Sigmoid colon (tissue), 4 donors: Measurements from ENCODE around the gene DDX3Y.

Source experiments
- CTCF ChIP-seq, 4 experiments: fragments of 450-650 bp in 3 of 4; fragments of 200-600 bp in 1 of 4; IDR thresholded peaks; one replicate each; pipeline ENCODE4 v1.5.1; 2016 to 2019; ENCODE audit warnings: antibody characterized with exemption in 4 of 4, mild to moderate bottlenecking in 3 of 4, moderate library complexity in 2 of 4
- EP300 ChIP-seq, 4 donors: sonication (generic); formaldehyde crosslinking; IDR thresholded peaks; one replicate each; pipeline ENCODE4 v1.6.1; 2017; ENCODE audit warnings: antibody characterized with exemption in 4 of 4
- POLR2A ChIP-seq, 2 donors: fragments of 450-650 bp; IDR thresholded peaks; one replicate each; pipeline ENCODE4 v1.6.1; 2016; ENCODE audit warnings: antibody characterized with exemption in 2 of 2, mild to moderate bottlenecking in 2 of 2, moderate library complexity in 2 of 2
- POLR2AphosphoS5 ChIP-seq, 4 donors: sonication (generic); formaldehyde crosslinking; IDR thresholded peaks; one replicate each; pipeline ENCODE4 v1.6.1; 2017; ENCODE audit warnings: antibody characterized with exemption in 4 of 4

GRCh38 chrY:12913541-12913940, 8.9 kb downstream of the DDX3Y start:
- no peak for TF ChIP-seq CTCF (IDR thresholded peaks at IDR 0.05)
- TF ChIP-seq POLR2A (IDR thresholded peaks at IDR 0.05) = no peak
- no peak for TF ChIP-seq EP300 (IDR thresholded peaks at IDR 0.05)
- no peak for TF ChIP-seq POLR2AphosphoS5 (IDR thresholded peaks at IDR 0.05)
